ENCODE data around the gene SNX32.

The SNX32 gene

GRCh38 chr11:65896034-65896999 is 62.6 kb downstream of the SNX32 start:
- TF ChIP-seq CTCF (IDR thresholded peaks at IDR 0.05; ENCODE audit: low read depth, low read length, missing control alignments): no peak
- DNase-seq (ENCODE audit: extremely low read depth, low read depth): no peak
- H3K4me3 ChIP-seq (replicated peaks; ENCODE audit: low read depth, low read length): peak overlapping the region; percentile 71

- DNase-seq (ENCODE audit: extremely low read depth, low read depth): no peak
- peak overlapping the region; percentile 71 for H3K4me3 ChIP-seq (replicated peaks; ENCODE audit: low read depth, low read length)
- TF ChIP-seq CTCF (IDR thresholded peaks at IDR 0.05; ENCODE audit: low read depth, low read length, missing control alignments): no peak
Observed at GRCh38 chr11:65897020-65897471, 63.3 kb downstream of the SNX32 start.

- H3K4me3 ChIP-seq (replicated peaks; ENCODE audit: low read depth, low read length): peak overlapping the region; percentile 71
- no peak for DNase-seq (ENCODE audit: extremely low read depth, low read depth)
- no peak for TF ChIP-seq CTCF (IDR thresholded peaks at IDR 0.05; ENCODE audit: low read depth, low read length, missing control alignments)
Observed at GRCh38 chr11:65898656-65899355, 65.0 kb downstream of the SNX32 start.

DNA sequence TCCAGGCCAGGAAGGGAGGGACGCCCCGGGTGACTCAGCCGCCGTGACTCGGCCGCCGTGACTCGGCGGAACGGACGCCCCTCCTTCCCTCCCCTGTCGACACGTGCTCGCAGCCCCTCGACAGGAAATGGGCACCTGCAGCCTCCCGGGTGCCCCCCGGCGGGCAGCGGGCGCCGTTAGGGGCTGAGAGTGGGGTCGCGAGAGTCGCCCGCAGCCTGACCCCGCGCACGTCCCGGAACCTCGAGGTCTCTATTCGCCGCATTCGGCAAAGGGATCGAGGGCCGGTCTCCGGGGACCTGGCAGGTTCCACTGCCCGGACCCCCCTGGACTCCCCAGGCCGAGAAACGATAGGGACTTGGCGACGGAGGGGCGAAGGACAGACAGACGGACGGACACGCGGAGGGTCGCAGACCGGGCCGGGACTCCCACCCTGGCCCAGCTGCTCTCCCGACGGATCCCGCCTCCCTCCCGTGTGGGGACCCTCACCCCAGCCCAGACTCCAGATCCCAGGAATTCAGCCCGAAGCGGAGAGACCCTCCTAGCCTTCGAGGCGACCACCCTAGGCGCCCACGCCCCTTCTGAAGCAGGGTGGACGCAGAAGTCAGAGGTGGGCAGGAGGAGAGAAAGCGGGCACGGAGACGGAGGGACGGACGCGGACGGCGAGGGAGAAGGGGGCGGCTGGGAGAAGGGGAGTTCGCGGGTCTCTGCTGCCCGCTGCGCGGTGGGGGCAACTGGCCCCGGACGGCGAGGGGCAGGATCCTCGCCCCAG is 65.8 kb downstream of the SNX32 start:
- TF ChIP-seq CTCF (IDR thresholded peaks at IDR 0.05; ENCODE audit: low read depth, low read length, missing control alignments): no peak
- no peak for DNase-seq (ENCODE audit: extremely low read depth, low read depth)
- H3K4me3 ChIP-seq (replicated peaks; ENCODE audit: low read depth, low read length): peak overlapping the region; percentile 71

DNA sequence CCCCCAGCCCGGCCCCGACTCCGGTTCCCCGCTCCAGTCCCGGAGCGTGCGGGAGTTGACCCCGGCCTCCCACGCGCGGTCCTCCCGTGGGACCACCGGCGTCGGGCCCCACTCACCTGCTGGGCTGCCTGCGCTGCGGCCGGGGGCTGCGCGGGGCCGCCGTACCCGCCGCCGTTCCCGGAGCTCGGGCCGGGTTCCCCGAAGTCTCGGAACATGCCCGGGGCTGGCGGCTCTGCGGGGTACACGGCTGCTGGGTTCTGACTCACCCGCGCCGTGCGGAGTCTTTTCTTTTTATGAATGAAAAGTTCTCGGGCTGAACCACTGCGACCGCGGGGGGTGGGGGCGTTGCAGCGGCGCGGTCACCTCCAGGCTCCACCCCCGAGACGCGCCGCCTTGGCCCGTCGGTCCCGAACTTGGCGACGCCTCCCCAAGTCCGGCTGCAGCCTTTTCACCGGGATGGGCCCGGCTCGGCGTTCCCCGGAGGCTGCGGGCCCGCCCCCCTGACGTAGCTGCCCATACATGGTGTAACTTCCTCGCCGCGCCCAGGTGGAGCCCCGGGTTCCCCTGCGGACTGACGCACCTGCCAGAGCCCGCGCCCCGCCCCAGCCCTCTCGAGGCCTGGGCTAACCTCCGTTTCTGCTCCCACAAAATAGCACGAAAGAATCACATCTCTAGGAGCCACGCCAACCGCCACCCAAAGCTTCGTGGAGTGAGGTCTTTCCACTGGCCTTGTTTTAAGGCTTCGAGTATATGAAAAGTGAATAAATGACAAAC is 66.5 kb downstream of the SNX32 start, which contains the start of gene FOSL1:
Gene FOSL1, minus strand, starts transcription at position 264 of the 774 bp plus-strand sequence. Its CDS starts 49 bp downstream, at position 215.
- no peak for TF ChIP-seq CTCF (IDR thresholded peaks at IDR 0.05; ENCODE audit: low read depth, low read length, missing control alignments)
- H3K4me3 ChIP-seq (replicated peaks; ENCODE audit: low read depth, low read length): peak within 1 kb of the TSS; percentile 71
- no peak for DNase-seq (ENCODE audit: extremely low read depth, low read depth)

DNA sequence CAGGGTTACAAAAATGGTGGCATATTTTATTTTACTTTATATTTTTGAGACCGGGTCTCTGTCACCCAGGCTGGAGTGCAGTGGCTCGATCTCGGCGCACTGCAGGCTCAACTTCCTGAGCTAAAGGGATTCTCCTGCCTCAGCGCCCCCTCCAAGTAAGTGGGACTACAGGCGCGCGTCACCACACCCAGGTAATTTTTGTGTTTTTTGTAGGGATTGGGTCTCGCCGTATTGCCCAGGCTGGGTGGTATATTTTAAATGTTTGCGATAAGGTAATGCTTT is 67.1 kb downstream of the SNX32 start:
- H3K4me3 ChIP-seq (replicated peaks; ENCODE audit: low read depth, low read length): peak overlapping the region; percentile 71
- DNase-seq (ENCODE audit: extremely low read depth, low read depth): no peak
- no peak for TF ChIP-seq CTCF (IDR thresholded peaks at IDR 0.05; ENCODE audit: low read depth, low read length, missing control alignments)
